Sigmoid colon (tissue), 7 donors: ENCODE results near the gene KRTAP9-9. TPM values are rescaled to one million over a fixed set of nuclear protein-coding genes. Genes with fewer than 3 reads are reported as not detected.

Experiments used
- DNase-seq: peaks from one replicate; pipeline ENCODE4 v3.0.0-alpha.2; 2019
- H3K27ac ChIP-seq, 4 donors: fragments of 200-600 bp; sonication (generic); one replicate each; pipeline ENCODE4 v1.5.1; 2016 to 2019; ENCODE audit warnings: mild to moderate bottlenecking in 1 of 4
- H3K27me3 ChIP-seq, 3 donors: fragments of 200-600 bp; sonication (generic); one replicate each; pipeline ENCODE4 v1.5.1; 2019; ENCODE audit warnings: mild to moderate bottlenecking in 1 of 3
- H3K36me3 ChIP-seq, 4 donors: fragments of 200-600 bp; sonication (generic); one replicate each; pipeline ENCODE4 v1.5.1; 2016 to 2019
- H3K4me1 ChIP-seq, 4 donors: fragments of 200-600 bp; sonication (generic); one replicate each; pipeline ENCODE4 v1.5.1; 2017 to 2019
- H3K4me3 ChIP-seq, 4 donors: fragments of 200-600 bp; sonication (generic); one replicate each; pipeline ENCODE4 v1.5.1; 2017 to 2019; ENCODE audit warnings: mild to moderate bottlenecking in 2 of 4, moderate library complexity in 1 of 4
- H3K9me3 ChIP-seq, 4 donors: fragments of 200-600 bp in 3 of 4; sonication (generic) in 3 of 4; one replicate each; pipeline versions ENCODE4 v1.5.1 to v1.6.1; 2013 to 2019
- EP300 ChIP-seq, 4 donors: sonication (generic); formaldehyde crosslinking; IDR thresholded peaks; one replicate each; pipeline ENCODE4 v1.6.1; 2017; ENCODE audit warnings: antibody characterized with exemption in 4 of 4
- POLR2A ChIP-seq, 2 donors: fragments of 450-650 bp; IDR thresholded peaks; one replicate each; pipeline ENCODE4 v1.6.1; 2016; ENCODE audit warnings: antibody characterized with exemption in 2 of 2, mild to moderate bottlenecking in 2 of 2, moderate library complexity in 2 of 2
- POLR2AphosphoS5 ChIP-seq, 4 donors: sonication (generic); formaldehyde crosslinking; IDR thresholded peaks; one replicate each; pipeline ENCODE4 v1.6.1; 2017; ENCODE audit warnings: antibody characterized with exemption in 4 of 4
- WGBS, 2 donors: extraction: QIAGEN DNeasy Blood & Tissue Kit; methylation state at CpG; one replicate each; pipeline ENCODE4 v1.1.7; 2013; 5-methylcytosine and 5-hydroxymethylcytosine counted together
- intact Hi-C: fragments of 100-400 bp; cut with DNase I; formaldehyde crosslinking; loops from one replicate; pipeline ENCODE4 v1.15.1; 2023
- polyA plus RNA-seq, 3 donors: library from polyadenylated mRNA; stranded (reverse); fragments of 200-250 nt; gene quantifications; one replicate each; pipeline ENCODE4 v1.2.3, GENCODE V29; 2013
- total RNA-seq, 4 donors: library from RNA; depleted of rRNA; stranded (reverse); fragments of >200 nt; gene quantifications; one replicate each; pipeline ENCODE4 v1.1.0, GENCODE V29; 2016
- TF ChIP-seq, protein P1 (sequence below), 4 experiments: fragments of 450-650 bp in 3 of 4; fragments of 200-600 bp in 1 of 4; IDR thresholded peaks; one replicate each; pipeline ENCODE4 v1.5.1; 2016 to 2019; ENCODE audit warnings: antibody characterized with exemption in 4 of 4, mild to moderate bottlenecking in 3 of 4, moderate library complexity in 2 of 4
- donor health status: healthy with polysubstance abuse.
- donor health status: Bipolar disorder and iron deficiency.
- donor health status: healthy.

Gene KRTAP9-9
- total and polyA plus RNA-seq, 7 donors = not detected

DNA sequence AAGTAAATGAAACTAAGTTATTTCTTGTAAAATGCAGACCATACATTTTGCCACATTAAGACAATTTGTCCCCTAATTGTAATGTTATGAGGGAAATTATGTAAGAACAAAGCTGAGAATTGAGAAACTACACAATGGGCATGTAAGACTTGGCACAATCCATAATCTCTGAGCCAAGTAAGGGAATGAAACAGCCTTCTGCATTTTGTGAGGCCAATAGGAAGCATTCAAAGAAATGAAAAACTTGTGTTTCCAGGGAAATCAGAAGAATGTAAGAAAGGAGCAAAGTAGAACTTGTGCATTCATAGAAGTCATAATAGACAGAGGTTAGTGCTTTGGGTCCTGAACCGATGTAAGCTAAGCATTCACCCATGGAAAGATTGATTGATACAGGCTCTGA, 3.9 kb upstream of the KRTAP9-9 start:
- intact Hi-C loops = no loop called here
- WGBS, 2 donors = 93% methylated on average over 1 of the region's 1 CpG

DNA sequence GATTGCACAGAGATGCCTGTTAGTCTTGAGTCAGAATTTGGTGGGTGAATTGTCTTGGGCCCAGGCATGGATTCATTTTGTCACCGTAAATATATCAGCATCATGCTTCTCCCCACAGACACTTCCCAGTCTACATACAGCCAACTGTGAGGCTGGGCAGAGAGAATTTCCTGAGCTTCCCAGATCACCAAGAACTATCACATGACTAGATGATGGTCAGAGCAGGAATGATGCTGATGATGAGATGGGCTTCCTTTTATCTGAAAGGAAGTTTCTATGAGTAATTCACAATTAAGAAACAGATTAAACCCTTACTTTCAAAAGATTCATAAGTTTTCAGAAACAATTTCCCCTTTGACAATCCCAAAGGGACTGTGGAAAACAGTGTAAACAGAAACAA, 323 bp upstream of the KRTAP9-9 start:
- intact Hi-C loops = no loop called here

More for the DNA sequence above, 3.9 kb upstream of the KRTAP9-9 start:
- DNase-seq = no peak
- Histone ChIP-seq H3K27me3 (peaks cover 0 to 9% (median 0%) of the 10 kb centered on the region in 3 donors), H3K27ac (no peak overlapping the region), H3K9me3 (no peaks in the 10 kb centered on the region), H3K36me3 (no peaks in the 10 kb centered on the region), H3K4me3 (no peak overlapping the region), H3K4me1 (no peaks in the 10 kb centered on the region)
- TF ChIP-seq POLR2AphosphoS5 (IDR thresholded peaks at IDR 0.05) (no peak), EP300 (IDR thresholded peaks at IDR 0.05) (no peak), POLR2A (IDR thresholded peaks at IDR 0.05) (no peak)
- TF ChIP-seq, protein P1, sequence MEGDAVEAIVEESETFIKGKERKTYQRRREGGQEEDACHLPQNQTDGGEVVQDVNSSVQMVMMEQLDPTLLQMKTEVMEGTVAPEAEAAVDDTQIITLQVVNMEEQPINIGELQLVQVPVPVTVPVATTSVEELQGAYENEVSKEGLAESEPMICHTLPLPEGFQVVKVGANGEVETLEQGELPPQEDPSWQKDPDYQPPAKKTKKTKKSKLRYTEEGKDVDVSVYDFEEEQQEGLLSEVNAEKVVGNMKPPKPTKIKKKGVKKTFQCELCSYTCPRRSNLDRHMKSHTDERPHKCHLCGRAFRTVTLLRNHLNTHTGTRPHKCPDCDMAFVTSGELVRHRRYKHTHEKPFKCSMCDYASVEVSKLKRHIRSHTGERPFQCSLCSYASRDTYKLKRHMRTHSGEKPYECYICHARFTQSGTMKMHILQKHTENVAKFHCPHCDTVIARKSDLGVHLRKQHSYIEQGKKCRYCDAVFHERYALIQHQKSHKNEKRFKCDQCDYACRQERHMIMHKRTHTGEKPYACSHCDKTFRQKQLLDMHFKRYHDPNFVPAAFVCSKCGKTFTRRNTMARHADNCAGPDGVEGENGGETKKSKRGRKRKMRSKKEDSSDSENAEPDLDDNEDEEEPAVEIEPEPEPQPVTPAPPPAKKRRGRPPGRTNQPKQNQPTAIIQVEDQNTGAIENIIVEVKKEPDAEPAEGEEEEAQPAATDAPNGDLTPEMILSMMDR (IDR thresholded peaks at IDR 0.05) = no peak

DNA sequence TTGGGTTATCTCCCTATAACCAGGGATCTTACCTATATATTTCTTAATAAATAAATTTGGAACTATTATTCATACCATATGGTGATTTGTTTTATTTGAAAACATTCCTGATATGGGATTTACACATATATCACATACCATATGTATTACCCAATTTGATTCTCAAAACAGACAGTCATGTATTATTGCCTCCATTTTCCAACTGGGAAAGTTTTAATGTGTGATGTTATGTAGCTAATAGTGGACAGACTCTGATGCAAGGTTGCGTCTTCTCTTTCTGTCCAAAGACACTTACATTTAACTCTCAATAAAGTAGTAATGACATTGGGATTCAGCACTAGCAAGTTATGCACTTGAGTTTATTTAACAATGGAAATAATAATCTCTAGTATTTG, 1.1 kb downstream of the KRTAP9-9 start:
- Histone ChIP-seq H3K4me1 (no peaks in the 10 kb centered on the region), H3K27ac (no peak overlapping the region), H3K9me3 (no peaks in the 10 kb centered on the region), H3K36me3 (no peaks in the 10 kb centered on the region), H3K4me3 (no peak overlapping the region), H3K27me3 (peaks cover 0 to 17% (median 0%) of the 10 kb centered on the region in 3 donors)
- WGBS, 2 donors = 93 to 100% methylated on average over 1 of the region's 1 CpG
- no peak for TF ChIP-seq POLR2A (IDR thresholded peaks at IDR 0.05)
- TF ChIP-seq, protein P1 (IDR thresholded peaks at IDR 0.05) = no peak
- intact Hi-C loops = no loop called here
- no peak for DNase-seq

More for the DNA sequence above, 323 bp upstream of the KRTAP9-9 start:
- H3K36me3 ChIP-seq = no peaks in the 10 kb centered on the region
- H3K27me3 ChIP-seq = peaks cover 0 to 19% (median 0%) of the 10 kb centered on the region in 3 donors
- H3K4me3 ChIP-seq = no peak overlapping the region
- H3K27ac ChIP-seq = no peak overlapping the region
- 0 to 44% methylated on average over 1 of the region's 1 CpG for WGBS, 2 donors
- H3K9me3 ChIP-seq = no peaks in the 10 kb centered on the region
- DNase-seq = no peak
- TF ChIP-seq POLR2AphosphoS5 (IDR thresholded peaks at IDR 0.05) (no peak), POLR2A (IDR thresholded peaks at IDR 0.05) (no peak), EP300 (IDR thresholded peaks at IDR 0.05) (no peak)
- TF ChIP-seq, protein P1 (IDR thresholded peaks at IDR 0.05) = no peak
- H3K4me1 ChIP-seq = no peaks in the 10 kb centered on the region

DNA sequence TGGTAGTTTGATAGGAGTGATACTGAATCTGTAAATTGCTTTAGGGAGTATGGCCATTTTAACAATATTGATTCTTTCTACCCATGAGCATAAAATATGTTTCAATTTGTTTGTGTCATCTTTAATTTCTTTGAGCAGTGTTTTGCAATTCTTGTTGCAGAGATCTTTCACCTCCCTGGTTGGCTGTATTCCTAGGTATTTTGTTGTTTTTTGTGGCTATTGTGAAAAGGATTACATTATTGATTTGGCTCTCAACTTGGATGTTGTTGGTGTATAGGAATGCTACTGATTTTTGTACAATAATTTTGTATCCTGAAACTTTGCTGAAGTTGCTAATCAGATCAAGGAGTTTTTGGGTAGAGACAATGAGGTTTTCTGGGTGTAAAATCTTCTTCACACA, 3.2 kb downstream of the KRTAP9-9 start:
- intact Hi-C loops = no loop called here
- no peaks in the 10 kb centered on the region for H3K9me3 ChIP-seq
- no peaks in the 10 kb centered on the region for H3K4me1 ChIP-seq
- TF ChIP-seq POLR2AphosphoS5 (IDR thresholded peaks at IDR 0.05) = no peak
- TF ChIP-seq, protein P1 (IDR thresholded peaks at IDR 0.05) = no peak
- no peak for TF ChIP-seq EP300 (IDR thresholded peaks at IDR 0.05)
- TF ChIP-seq POLR2A (IDR thresholded peaks at IDR 0.05) = no peak
- no peaks in the 10 kb centered on the region for H3K36me3 ChIP-seq
- H3K4me3 ChIP-seq = no peak overlapping the region
- H3K27ac ChIP-seq = no peak overlapping the region
- no peak for DNase-seq
- peaks cover 0 to 12% (median 0%) of the 10 kb centered on the region in 3 donors for H3K27me3 ChIP-seq

DNA sequence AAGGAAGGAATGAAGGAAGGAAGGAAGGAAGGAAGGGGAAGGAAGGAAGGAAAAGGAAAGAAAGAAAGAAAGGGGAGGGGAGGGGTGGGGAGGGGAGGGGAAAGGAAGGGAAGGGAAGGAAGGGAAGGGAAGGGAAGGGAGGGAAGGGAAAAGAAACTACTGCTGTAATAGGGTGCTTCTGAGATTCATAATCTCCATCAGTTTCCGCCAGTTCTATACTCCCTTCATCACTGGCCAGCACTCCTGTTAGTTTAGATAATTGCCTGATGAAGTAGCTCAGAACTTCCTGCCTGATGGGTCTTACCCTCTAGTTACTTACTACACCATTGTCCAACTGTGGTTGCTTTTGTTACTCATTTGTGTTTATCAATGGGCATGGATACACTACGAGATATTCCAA, 8.0 kb downstream of the KRTAP9-9 start:
- intact Hi-C loops = no loop called here
- WGBS, 2 donors = 70 to 86% methylated on average over 2 of the region's 2 CpGs
- H3K4me1 ChIP-seq = no peaks in the 10 kb centered on the region
- TF ChIP-seq, protein P1 (IDR thresholded peaks at IDR 0.05) = no peak
- no peak for TF ChIP-seq POLR2AphosphoS5 (IDR thresholded peaks at IDR 0.05)
- TF ChIP-seq POLR2A (IDR thresholded peaks at IDR 0.05) = no peak
- no peak for TF ChIP-seq EP300 (IDR thresholded peaks at IDR 0.05)
- no peak overlapping the region for H3K27ac ChIP-seq
- peaks cover 0 to 13% (median 0%) of the 10 kb centered on the region in 3 donors for H3K27me3 ChIP-seq
- no peak for DNase-seq
- H3K36me3 ChIP-seq = no peaks in the 10 kb centered on the region
- H3K4me3 ChIP-seq = no peak overlapping the region
- H3K9me3 ChIP-seq = no peaks in the 10 kb centered on the region
